SKM-1 (cell line): ENCODE data around the gene SLC22A12.
"Not testable (repeated sequence)": the region's sequence is repeated elsewhere in the genome, so short reads cannot be mapped to it uniquely, and the experiment has no call there.

Experiments
- DNase-seq: peaks from one replicate; lab custom pipeline; 2025; ENCODE audit not compliant: unreplicated experiment; lab: John Stamatoyannopoulos, UW

The SLC22A12 gene

GRCh38 chr11:64583296-64584262 is 7.4 kb upstream of the SLC22A12 start:
- DNase-seq, result no peak

GRCh38 chr11:64585150-64585549 is 5.9 kb upstream of the SLC22A12 start:
- DNase-seq, result no peak

DNA sequence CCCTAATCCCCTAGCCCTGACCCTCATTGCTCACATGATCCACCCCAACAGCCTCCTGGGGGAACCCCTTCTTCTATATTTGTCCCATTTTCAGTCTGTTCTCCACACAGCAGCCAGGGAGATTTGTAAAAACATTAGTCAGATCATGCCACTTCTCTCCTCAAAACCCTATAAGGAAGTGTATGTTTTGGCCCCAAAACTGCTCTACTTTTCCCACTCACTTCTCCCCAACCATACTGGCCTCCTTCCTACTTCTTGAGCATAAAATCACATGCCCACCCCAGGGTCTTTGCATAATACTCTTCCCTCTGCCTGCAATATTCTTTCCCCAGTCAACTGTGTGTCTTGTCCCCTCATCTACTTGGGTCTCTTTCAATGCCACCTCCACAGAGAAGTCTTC is 4.7 kb upstream of the SLC22A12 start:
- no peak for DNase-seq

DNA sequence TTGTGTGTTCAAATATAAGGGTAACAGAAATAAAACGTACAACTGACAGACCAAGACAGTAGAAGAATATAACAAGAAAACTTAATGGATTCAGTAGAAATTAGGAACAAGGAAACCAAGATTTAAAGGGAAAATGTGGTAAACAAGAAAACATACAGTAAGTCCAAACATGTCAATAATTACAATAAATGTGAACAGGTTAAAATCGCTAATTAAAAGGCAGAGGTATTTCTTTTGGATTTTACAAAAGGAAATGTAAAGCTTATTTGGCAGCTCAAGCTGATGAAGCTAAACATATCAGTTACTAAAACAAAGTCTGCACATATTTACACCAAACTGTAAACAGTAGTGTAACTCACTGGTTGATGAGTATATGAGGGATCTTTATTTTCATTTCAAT is 2.3 kb upstream of the SLC22A12 start:
- no peak for DNase-seq

GRCh38 chr11:64591257-64592233 is 525 bp downstream of the SLC22A12 start:
- no peak for DNase-seq

- DNase-seq, result no peak
These were observed 1.2 kb downstream of the SLC22A12 start for GRCh38 chr11:64592234-64592615.

DNA sequence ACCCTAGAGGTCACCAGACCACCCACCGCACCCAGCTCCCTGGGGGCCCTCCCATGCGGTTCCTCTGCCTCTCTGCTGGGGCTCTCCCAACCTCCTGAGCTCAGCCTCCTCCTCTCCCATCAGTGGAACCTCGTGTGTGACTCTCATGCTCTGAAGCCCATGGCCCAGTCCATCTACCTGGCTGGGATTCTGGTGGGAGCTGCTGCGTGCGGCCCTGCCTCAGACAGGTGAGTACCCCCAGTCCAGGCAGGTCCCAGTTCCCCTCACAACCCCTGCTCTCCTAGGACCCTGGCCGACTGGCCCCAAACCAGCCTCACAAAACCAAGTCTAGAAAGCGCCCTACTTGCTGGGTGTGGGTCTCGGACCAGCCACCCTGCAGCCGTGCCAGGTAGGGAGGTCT is 1.6 kb downstream of the SLC22A12 start:
- DNase-seq, result no peak

DNA sequence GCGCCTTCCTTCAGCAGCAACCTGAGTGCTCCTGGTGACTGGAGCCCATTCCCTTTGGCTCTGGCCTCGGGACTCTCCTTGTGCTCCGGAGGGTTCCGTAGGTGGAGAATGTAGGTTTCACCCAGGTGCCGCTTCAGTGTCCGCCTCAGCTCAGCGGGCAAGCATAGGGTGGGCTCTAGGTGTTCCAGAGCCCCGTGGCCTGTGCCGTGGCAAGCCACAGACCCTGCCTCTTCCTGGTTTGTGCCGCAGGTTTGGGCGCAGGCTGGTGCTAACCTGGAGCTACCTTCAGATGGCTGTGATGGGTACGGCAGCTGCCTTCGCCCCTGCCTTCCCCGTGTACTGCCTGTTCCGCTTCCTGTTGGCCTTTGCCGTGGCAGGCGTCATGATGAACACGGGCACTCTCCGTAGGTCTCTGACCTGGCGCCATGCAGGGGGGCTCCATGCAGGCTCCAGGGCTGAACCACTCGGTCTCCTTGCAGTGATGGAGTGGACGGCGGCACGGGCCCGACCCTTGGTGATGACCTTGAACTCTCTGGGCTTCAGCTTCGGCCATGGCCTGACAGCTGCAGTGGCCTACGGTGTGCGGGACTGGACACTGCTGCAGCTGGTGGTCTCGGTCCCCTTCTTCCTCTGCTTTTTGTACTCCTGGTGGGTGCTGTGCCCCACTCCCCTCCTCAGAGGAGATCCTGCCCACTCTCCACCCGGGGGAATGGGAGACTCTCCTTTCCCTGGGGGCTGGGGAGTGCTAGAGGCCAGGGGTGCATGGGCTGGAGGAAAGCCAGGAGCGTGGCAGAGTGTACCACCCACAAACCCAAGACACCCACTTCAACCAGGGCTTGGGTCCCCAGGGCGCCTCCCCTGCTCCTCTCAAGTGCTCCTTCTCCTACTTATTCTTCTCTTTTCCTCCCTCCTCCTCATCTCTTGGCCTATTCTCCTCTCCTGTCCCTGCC is 2.4 kb downstream of the SLC22A12 start:
- DNase-seq, result no peak

DNA sequence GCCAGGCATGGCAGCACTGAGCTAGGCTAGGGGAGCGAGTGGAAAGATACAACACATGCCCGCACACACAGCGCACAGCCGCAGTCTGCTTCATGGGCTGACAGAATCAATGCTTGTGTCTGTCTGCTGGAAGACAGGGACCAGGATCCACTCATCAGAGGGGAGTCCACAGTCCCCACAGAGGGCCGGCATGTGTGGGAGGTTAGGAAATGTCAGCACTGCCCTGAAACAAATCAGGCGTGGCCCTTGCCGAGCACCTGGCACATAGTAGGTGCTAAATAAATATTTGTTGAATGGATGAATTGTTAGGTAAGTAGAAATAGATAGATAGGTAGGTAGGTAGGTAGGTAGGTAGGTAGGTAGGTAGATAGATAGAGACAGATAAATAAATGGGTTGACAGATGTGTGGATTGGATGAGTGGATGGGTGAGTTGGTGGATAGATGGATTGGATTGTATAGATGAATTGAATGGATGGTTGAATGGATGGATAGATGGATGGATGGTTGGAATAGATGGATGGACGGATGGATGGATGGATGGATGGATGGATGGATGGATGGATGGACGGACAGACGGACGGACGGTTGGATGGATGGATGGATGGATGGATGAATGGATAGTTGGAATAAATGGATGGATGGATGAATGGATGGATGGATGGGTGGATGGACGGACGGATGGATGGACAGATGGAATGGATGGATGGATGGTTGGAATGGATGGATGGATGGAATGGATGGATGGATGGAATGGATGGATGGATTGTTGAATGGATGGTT is 3.3 kb downstream of the SLC22A12 start:
- no peak for DNase-seq

GRCh38 chr11:64595922-64596321 is 4.9 kb downstream of the SLC22A12 start:
- not testable (repeated sequence) for DNase-seq

DNA sequence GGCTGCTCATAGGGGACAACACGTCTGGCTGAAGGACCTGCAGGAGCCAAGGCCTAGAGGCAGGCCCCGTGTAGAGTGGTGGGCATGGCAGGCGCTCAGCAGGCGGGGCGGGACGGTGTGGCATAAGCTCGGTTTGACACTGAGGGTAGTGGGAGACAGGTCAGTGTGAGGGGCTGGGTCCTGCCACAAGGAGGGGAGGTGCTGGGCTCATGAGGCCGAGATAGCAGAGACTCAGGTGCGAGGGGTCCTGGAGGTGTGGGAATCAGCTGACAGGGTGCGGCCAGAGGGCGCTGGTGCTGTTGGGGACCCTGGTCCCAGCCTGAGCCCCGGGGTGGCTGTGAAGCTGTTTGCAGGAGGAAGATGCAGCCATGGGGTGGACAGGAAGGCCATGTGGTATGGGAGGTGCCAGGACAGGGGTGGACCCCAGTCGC is 6.7 kb downstream of the SLC22A12 start:
- DNase-seq, result no peak

DNA sequence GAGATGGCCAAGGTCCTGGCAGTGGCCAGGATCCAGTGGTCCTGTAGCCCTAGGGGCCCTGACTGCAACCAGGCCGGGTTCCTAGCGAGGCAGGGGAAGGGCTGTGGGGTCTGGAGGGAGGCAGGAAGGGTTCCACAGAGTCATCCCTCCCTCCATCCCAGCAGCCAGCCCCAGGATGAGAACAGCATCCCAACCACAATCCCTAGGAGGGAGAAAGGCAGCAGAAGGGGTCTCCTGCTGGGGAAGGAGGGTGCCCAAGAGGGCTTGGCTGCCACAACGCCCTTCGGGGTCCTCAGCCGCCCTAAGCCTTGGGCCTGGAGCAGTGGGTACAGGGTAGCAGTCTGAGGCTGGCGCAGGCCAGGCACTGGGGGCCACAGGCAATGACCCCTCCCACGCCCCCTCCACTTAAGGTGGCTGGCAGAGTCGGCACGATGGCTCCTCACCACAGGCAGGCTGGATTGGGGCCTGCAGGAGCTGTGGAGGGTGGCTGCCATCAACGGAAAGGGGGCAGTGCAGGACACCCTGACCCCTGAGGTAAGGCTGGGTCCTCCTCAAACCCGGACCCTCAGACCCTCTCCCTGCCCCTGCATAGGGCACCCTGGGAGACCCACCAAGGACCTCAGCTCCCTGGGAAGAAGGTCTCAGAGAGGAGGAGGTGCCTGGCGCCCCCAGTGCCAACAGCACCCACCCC is 7.2 kb downstream of the SLC22A12 start:
- DNase-seq, result no peak

- no peak for DNase-seq
These were observed 8.0 kb downstream of the SLC22A12 start for GRCh38 chr11:64598797-64599697.

- no peak for DNase-seq
These were observed 8.7 kb downstream of the SLC22A12 start for GRCh38 chr11:64599698-64600211.

GRCh38 chr11:64600281-64600992 is 9.4 kb downstream of the SLC22A12 start:
- DNase-seq, result no peak

DNA sequence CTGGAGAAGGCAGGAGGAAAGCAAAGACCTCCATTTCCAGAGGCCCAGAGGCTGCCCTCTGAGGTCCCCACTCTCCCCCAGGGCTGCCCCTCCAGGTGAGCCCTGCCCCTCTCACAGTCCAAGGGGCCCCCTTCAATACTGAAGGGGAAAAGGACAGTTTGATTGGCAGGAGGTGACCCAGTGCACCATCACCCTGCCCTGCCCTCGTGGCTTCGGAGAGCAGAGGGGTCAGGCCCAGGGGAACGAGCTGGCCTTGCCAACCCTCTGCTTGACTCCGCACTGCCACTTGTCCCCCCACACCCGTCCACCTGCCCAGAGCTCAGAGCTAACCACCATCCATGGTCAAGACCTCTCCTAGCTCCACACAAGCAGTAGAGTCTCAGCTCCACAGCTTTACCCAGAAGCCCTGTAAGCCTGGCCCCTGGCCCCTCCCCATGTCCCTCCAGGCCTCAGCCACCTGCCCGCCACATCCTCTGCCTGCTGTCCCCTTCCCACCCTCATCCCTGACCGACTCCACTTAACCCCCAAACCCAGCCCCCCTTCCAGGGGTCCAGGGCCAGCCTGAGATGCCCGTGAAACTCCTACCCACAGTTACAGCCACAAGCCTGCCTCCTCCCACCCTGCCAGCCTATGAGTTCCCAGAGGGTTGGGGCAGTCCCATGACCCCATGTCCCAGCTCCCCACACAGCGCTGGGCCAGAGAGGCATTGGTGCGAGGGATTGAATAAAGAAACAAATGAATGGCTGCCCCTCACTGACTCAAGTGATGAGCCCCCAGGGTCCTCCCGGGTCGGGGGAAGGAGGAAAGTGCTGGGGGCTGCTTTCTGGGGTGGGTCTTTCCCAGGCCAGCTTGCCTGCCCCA is 10.8 kb downstream of the SLC22A12 start:
- no peak for DNase-seq
